Endodermal cell (in vitro differentiated cells): ENCODE results near the gene NRXN2. TPM values are rescaled to one million over a fixed set of nuclear protein-coding genes. Genes with fewer than 3 reads are reported as not detected.

Experiments used
- DNase-seq: peaks from one replicate; pipeline ENCODE4 v3.0.0-alpha.2; 2017
- H3K27ac ChIP-seq: 2 replicates; pipeline ENCODE4 v1.5.1; 2013; ENCODE audit warnings: mild to moderate bottlenecking, low read depth, low read length, moderate library complexity
- H3K27me3 ChIP-seq: 2 replicates; pipeline ENCODE4 v1.6.1; 2013; ENCODE audit warnings: mild to moderate bottlenecking, low read length, moderate library complexity; ENCODE audit not compliant: insufficient read depth, control insufficient read depth, poor library complexity, severe bottlenecking
- H3K36me3 ChIP-seq: 2 replicates; pipeline ENCODE4 v1.7.0; 2013; ENCODE audit warnings: mild to moderate bottlenecking, low read length, moderate library complexity; ENCODE audit not compliant: control insufficient read depth, insufficient read depth
- H3K4me1 ChIP-seq: one replicate; pipeline ENCODE4 v1.7.0; 2013; ENCODE audit warnings: low read length; ENCODE audit not compliant: control insufficient read depth, insufficient read depth
- H3K4me3 ChIP-seq: 2 replicates; pipeline ENCODE4 v1.5.1; 2013; ENCODE audit warnings: mild to moderate bottlenecking, low read length, moderate library complexity
- H3K9ac ChIP-seq: 2 replicates; pipeline ENCODE4 v1.6.1; 2013; ENCODE audit warnings: mild to moderate bottlenecking, low read length, moderate library complexity; ENCODE audit not compliant: poor library complexity, severe bottlenecking; ENCODE audit errors: extremely low read depth
- H3K9me3 ChIP-seq: 2 replicates; pipeline ENCODE4 v1.6.1; 2013; ENCODE audit warnings: mild to moderate bottlenecking, low read length, moderate library complexity; ENCODE audit not compliant: control insufficient read depth
- H3K27ac Mint-ChIP-seq: 2 replicates; pipeline ENCODE4 v1.8.0; 2020; ENCODE audit warnings: mixed read lengths
- H3K27me3 Mint-ChIP-seq: 2 replicates; pipeline ENCODE4 v1.8.0; 2021; ENCODE audit warnings: mild to moderate bottlenecking, mixed read lengths; ENCODE audit not compliant: insufficient read depth
- H3K36me3 Mint-ChIP-seq: 2 replicates; pipeline ENCODE4 v1.8.0; 2020; ENCODE audit warnings: low read depth, mixed read lengths
- H3K4me1 Mint-ChIP-seq: 2 replicates; pipeline ENCODE4 v1.8.0; 2020; ENCODE audit warnings: mixed read lengths
- H3K4me3 Mint-ChIP-seq: 2 replicates; pipeline ENCODE4 v1.8.0; 2020; ENCODE audit warnings: mild to moderate bottlenecking, moderate library complexity, mixed read lengths
- H3K9me3 Mint-ChIP-seq: 2 replicates; pipeline ENCODE4 v1.8.0; 2020; ENCODE audit warnings: mild to moderate bottlenecking, mixed read lengths
- CTCF ChIP-seq: fragments of 200-600 bp; sonication (generic); conservative IDR thresholded peaks from 2 replicates; pipeline ENCODE4 v1.5.0; 2021; ENCODE audit warnings: antibody characterized with exemption, mild to moderate bottlenecking
- WGBS, 2 experiments: methylation state at CpG; one replicate each; pipeline versions ENCODE4 v1.1.5 to v1.1.7; 2013; ENCODE audit warnings: missing lambda C conversion rate in 2 of 2, mixed read lengths in 1 of 2; ENCODE audit not compliant: insufficient coverage in 1 of 2, insufficient read length in 1 of 2; 5-methylcytosine and 5-hydroxymethylcytosine counted together
- total RNA-seq, 2 donors: library from RNA; stranded (reverse); fragmentation: NEBNext Ultra II Directional in 1 of 2; extraction: Animal tissue kit (Norgen Biotek cat#: 25700) in 1 of 2; gene quantifications; 2 replicates in 1 of 2; 3 replicates in 1 of 2; pipeline ENCODE4 v1.2.1, GENCODE V29; 2021

Gene NRXN2
- total RNA-seq, 2 donors from 2014 or later = 1.00 to 1.5 TPM

DNA sequence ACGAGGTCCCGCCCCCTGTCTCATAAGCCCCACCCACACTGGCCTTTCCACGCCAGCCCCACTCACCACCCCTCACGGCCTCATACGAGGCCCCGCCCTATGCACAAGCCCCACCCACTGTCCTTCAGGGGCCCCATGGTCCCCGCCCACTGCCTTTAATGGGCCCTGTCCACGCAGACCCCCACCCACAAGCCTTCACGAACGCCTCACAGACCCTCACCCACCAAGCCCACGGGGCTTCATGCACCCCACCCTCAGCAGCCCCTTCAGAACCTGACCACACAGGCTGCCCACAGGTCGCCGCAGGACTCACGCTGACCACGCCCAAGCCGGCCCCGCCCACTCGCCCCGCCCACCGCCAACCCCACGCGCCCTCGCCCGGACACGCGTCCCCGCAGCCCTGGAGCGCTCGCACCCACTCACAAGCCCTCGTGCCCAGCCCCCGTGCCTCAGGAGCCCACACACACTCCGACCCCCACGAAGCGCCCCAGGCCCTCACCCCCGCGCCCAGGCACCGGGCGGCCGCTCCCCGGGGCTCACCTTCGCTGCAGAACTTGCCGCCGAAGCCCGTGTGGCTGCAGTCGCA lies 10.5 kb downstream of the NRXN2 start:
- Mint-ChIP-seq H3K9me3 (no peaks in the 10 kb centered on the region), H3K36me3 (no peaks in the 10 kb centered on the region), H3K4me3 (no peak overlapping the region), H3K27me3 (peaks cover 81% of the 10 kb centered on the region), H3K4me1 (peaks cover 11% of the 10 kb centered on the region), H3K27ac (no peak overlapping the region)
- Histone ChIP-seq H3K4me1 (no peaks in the 10 kb centered on the region), H3K4me3 (no peak overlapping the region), H3K36me3 (no peaks in the 10 kb centered on the region), H3K9me3 (no peaks in the 10 kb centered on the region), H3K27ac (no peak overlapping the region), H3K27me3 (peaks cover 81% of the 10 kb centered on the region), H3K9ac (no peak overlapping the region)
- 26 to 67% methylated on average over 3 to 44 of the region's 45 CpGs for WGBS, 2 experiments
- no peak for TF ChIP-seq CTCF
- no peak for DNase-seq

- Mint-ChIP-seq H3K4me3 (peak overlapping the region; percentile 25), H3K27ac (no peak overlapping the region), H3K4me1 (peaks cover 11% of the 10 kb centered on the region), H3K36me3 (no peaks in the 10 kb centered on the region), H3K9me3 (no peaks in the 10 kb centered on the region), H3K27me3 (peaks cover 75% of the 10 kb centered on the region)
- Histone ChIP-seq H3K4me1 (no peaks in the 10 kb centered on the region), H3K36me3 (no peaks in the 10 kb centered on the region), H3K9ac (no peak overlapping the region), H3K27me3 (peaks cover 75% of the 10 kb centered on the region), H3K4me3 (no peak overlapping the region), H3K27ac (no peak overlapping the region), H3K9me3 (no peaks in the 10 kb centered on the region)
- TF ChIP-seq CTCF = no peak
- 79 to 90% methylated on average over 14 to 19 of the region's 19 CpGs for WGBS, 2 experiments
- DNase-seq = no peak
Measured at GRCh38 chr11:64711956-64712362, 11.0 kb downstream of the NRXN2 start.

GRCh38 chr11:64711138-64711955 lies 11.7 kb downstream of the NRXN2 start:
- peaks cover 69% of the 10 kb centered on the region for H3K27me3 ChIP-seq
- H3K4me3 Mint-ChIP-seq = peak overlapping the region; percentile 25

More at GRCh38 chr11:64711138-64711955, 11.7 kb downstream of the NRXN2 start:
- no peak overlapping the region for H3K27ac Mint-ChIP-seq
- Histone ChIP-seq H3K4me3 (no peak overlapping the region), H3K9me3 (no peaks in the 10 kb centered on the region), H3K27ac (no peak overlapping the region), H3K9ac (no peak overlapping the region), H3K4me1 (no peaks in the 10 kb centered on the region), H3K36me3 (no peaks in the 10 kb centered on the region)
- WGBS, 2 experiments = 54 to 65% methylated on average over 30 to 46 of the region's 46 CpGs
- H3K27me3 Mint-ChIP-seq = peaks cover 72% of the 10 kb centered on the region
- TF ChIP-seq CTCF = no peak
- peak; percentile 84 for DNase-seq
- peaks cover 11% of the 10 kb centered on the region for H3K4me1 Mint-ChIP-seq
- no peaks in the 10 kb centered on the region for H3K9me3 Mint-ChIP-seq
- no peaks in the 10 kb centered on the region for H3K36me3 Mint-ChIP-seq
